ENCODE results near the gene ARL15.

The ARL15 gene

GRCh38 chr5:54088081-54088480 is 222.3 kb downstream of the ARL15 start:
- Histone ChIP-seq H3K4me1 (ENCODE audit: control insufficient read depth, insufficient read depth, low read length) (no peaks in the 10 kb centered on the region), H3K27me3 (ENCODE audit: control insufficient read depth, insufficient read depth, low read length) (no peaks in the 10 kb centered on the region), H3K36me3 (ENCODE audit: control insufficient read depth, insufficient read depth, low read length) (no peaks in the 10 kb centered on the region), H3K4me3 (ENCODE audit: low read length) (no peak overlapping the region), H3K9ac (ENCODE audit: low read length) (no peak overlapping the region), H3K9me3 (ENCODE audit: control insufficient read depth, low read length) (no peaks in the 10 kb centered on the region)

DNA sequence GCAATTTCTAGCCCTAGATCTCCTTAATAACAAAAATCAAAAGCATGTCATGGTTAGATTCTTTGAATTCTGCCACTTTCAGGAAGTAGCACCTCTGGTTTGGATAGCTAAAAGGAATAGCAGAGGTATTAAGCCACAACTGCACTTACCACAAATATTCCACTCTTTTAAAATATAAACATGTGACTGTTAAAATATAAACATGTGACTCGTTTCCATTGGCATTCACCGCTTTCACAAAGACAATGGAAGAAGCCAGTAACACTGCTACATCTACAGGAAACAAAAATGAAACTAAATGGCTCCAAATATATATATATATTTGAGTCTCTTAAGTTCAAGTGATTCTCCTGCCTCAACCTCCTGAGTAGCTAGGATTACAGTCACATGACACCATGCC is 222.9 kb downstream of the ARL15 start:
- H3K9ac ChIP-seq (ENCODE audit: low read length): no peak overlapping the region
- H3K27me3 ChIP-seq (ENCODE audit: control insufficient read depth, insufficient read depth, low read length): no peaks in the 10 kb centered on the region
- H3K4me3 ChIP-seq (ENCODE audit: low read length): no peak overlapping the region

DNA sequence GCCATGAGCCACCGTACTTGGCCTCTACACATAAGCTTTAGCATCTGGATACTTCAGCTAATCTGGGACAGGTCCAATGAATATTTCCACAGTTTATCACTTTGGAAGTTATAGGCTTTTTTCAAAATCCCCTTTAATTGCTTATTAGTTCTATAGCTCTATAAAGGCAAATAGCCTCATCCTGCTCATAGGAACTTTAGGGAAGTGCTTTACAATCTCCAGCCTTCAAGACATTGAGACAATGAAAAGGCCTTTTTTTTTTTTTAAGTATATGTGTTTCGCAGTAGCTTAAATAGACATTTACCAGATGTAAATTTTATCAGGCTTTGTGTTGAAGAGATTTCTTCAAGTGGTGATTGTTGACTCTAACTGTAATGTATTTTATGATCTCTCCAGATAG is 224.2 kb downstream of the ARL15 start:
- H3K4me3 ChIP-seq (ENCODE audit: low read length): no peak overlapping the region
- H3K4me1 ChIP-seq (ENCODE audit: control insufficient read depth, insufficient read depth, low read length): no peaks in the 10 kb centered on the region
- H3K36me3 ChIP-seq (ENCODE audit: control insufficient read depth, insufficient read depth, low read length): no peaks in the 10 kb centered on the region
- no peaks in the 10 kb centered on the region for H3K27me3 ChIP-seq (ENCODE audit: control insufficient read depth, insufficient read depth, low read length)
- no peaks in the 10 kb centered on the region for H3K9me3 ChIP-seq (ENCODE audit: control insufficient read depth, low read length)
- no peak overlapping the region for H3K9ac ChIP-seq (ENCODE audit: low read length)

More for the DNA sequence above, 222.9 kb downstream of the ARL15 start:
- H3K9me3 ChIP-seq (ENCODE audit: control insufficient read depth, low read length): no peaks in the 10 kb centered on the region
- no peaks in the 10 kb centered on the region for H3K36me3 ChIP-seq (ENCODE audit: control insufficient read depth, insufficient read depth, low read length)
- no peaks in the 10 kb centered on the region for H3K4me1 ChIP-seq (ENCODE audit: control insufficient read depth, insufficient read depth, low read length)

- Histone ChIP-seq H3K36me3 (ENCODE audit: control insufficient read depth, insufficient read depth, low read length) (no peaks in the 10 kb centered on the region), H3K4me1 (ENCODE audit: control insufficient read depth, insufficient read depth, low read length) (no peaks in the 10 kb centered on the region), H3K9ac (ENCODE audit: low read length) (no peak overlapping the region), H3K27me3 (ENCODE audit: control insufficient read depth, insufficient read depth, low read length) (no peaks in the 10 kb centered on the region), H3K9me3 (ENCODE audit: control insufficient read depth, low read length) (no peaks in the 10 kb centered on the region), H3K4me3 (ENCODE audit: low read length) (no peak overlapping the region)
These were observed 225.7 kb downstream of the ARL15 start for GRCh38 chr5:54084696-54085095.

DNA sequence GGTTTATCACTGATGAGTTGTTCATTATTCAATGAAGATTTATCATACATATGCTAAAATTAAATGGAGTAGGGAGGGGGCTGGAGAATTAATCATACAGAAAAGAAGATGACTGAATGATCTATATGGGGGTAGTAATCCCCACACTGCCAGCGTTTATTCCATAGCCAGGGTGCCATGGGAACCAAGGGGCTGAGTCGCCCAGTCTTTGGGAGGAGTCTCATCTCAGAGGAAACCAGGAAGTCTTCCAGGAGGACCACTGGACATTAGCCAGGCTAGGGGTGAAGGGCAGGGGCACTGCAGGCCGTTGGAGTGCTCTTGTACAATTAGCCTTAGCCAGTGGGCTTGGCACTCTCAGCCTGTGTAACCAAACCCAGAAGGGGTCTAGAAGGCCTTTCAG is 226.5 kb downstream of the ARL15 start:
- Histone ChIP-seq H3K9ac (ENCODE audit: low read length) (no peak overlapping the region), H3K9me3 (ENCODE audit: control insufficient read depth, low read length) (no peaks in the 10 kb centered on the region), H3K36me3 (ENCODE audit: control insufficient read depth, insufficient read depth, low read length) (no peaks in the 10 kb centered on the region), H3K4me3 (ENCODE audit: low read length) (no peak overlapping the region), H3K27me3 (ENCODE audit: control insufficient read depth, insufficient read depth, low read length) (no peaks in the 10 kb centered on the region), H3K4me1 (ENCODE audit: control insufficient read depth, insufficient read depth, low read length) (no peaks in the 10 kb centered on the region)

DNA sequence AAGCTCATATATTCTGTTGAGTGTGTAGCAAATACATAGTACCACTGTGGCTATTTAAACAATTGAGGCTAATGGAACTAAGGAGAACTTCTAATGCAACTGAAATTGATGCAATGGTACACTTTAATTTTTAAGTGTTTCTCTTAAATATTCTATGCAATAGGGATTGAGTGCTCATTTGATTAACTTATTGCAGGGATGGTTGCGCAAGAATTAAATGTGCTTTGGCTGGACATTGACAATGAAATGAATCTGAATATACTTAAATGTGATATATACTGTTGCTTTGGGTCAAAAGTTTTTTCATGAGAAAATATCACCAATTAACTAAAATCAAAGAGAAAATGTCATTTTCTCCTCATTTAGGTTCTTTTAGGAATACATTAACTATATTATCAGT is 227.1 kb downstream of the ARL15 start:
- no peaks in the 10 kb centered on the region for H3K9me3 ChIP-seq (ENCODE audit: control insufficient read depth, low read length)
- H3K36me3 ChIP-seq (ENCODE audit: control insufficient read depth, insufficient read depth, low read length): no peaks in the 10 kb centered on the region
- H3K9ac ChIP-seq (ENCODE audit: low read length): no peak overlapping the region
- H3K4me1 ChIP-seq (ENCODE audit: control insufficient read depth, insufficient read depth, low read length): no peaks in the 10 kb centered on the region
- no peaks in the 10 kb centered on the region for H3K27me3 ChIP-seq (ENCODE audit: control insufficient read depth, insufficient read depth, low read length)
- H3K4me3 ChIP-seq (ENCODE audit: low read length): no peak overlapping the region

DNA sequence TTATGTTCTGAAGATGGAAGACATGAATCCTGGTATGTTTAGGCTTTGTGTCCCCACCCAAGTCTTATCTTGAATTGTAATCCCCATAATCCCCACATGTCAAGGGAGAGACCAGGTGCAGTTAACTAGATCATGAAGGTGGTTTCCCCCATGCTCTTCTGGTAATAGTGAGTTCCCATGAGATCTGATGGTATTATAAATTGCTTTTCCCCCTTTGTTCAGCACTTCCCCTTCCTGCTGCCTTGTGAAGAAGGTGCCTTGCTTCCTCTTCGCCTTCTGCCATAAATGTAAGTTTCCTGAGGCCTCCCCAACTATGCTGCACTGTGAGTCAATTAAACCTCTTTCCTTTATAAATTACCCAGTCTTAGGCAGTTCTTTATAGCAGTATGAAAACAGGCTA is 229.0 kb downstream of the ARL15 start:
- Histone ChIP-seq H3K4me1 (ENCODE audit: control insufficient read depth, insufficient read depth, low read length) (no peaks in the 10 kb centered on the region), H3K9ac (ENCODE audit: low read length) (no peak overlapping the region), H3K4me3 (ENCODE audit: low read length) (no peak overlapping the region), H3K27me3 (ENCODE audit: control insufficient read depth, insufficient read depth, low read length) (no peaks in the 10 kb centered on the region), H3K9me3 (ENCODE audit: control insufficient read depth, low read length) (no peaks in the 10 kb centered on the region), H3K36me3 (ENCODE audit: control insufficient read depth, insufficient read depth, low read length) (no peaks in the 10 kb centered on the region)

GRCh38 chr5:54080831-54081230 is 229.5 kb downstream of the ARL15 start:
- H3K27me3 ChIP-seq (ENCODE audit: control insufficient read depth, insufficient read depth, low read length): no peaks in the 10 kb centered on the region
- H3K4me1 ChIP-seq (ENCODE audit: control insufficient read depth, insufficient read depth, low read length): no peaks in the 10 kb centered on the region
- H3K36me3 ChIP-seq (ENCODE audit: control insufficient read depth, insufficient read depth, low read length): no peaks in the 10 kb centered on the region
- no peaks in the 10 kb centered on the region for H3K9me3 ChIP-seq (ENCODE audit: control insufficient read depth, low read length)
- no peak overlapping the region for H3K9ac ChIP-seq (ENCODE audit: low read length)
- no peak overlapping the region for H3K4me3 ChIP-seq (ENCODE audit: low read length)

GRCh38 chr5:54073735-54074134 is 236.6 kb downstream of the ARL15 start:
- Histone ChIP-seq H3K9ac (ENCODE audit: low read length) (no peak overlapping the region), H3K9me3 (ENCODE audit: control insufficient read depth, low read length) (no peaks in the 10 kb centered on the region), H3K4me1 (ENCODE audit: control insufficient read depth, insufficient read depth, low read length) (peaks cover 5% of the 10 kb centered on the region), H3K36me3 (ENCODE audit: control insufficient read depth, insufficient read depth, low read length) (no peaks in the 10 kb centered on the region), H3K27me3 (ENCODE audit: control insufficient read depth, insufficient read depth, low read length) (no peaks in the 10 kb centered on the region), H3K4me3 (ENCODE audit: low read length) (no peak overlapping the region)

DNA sequence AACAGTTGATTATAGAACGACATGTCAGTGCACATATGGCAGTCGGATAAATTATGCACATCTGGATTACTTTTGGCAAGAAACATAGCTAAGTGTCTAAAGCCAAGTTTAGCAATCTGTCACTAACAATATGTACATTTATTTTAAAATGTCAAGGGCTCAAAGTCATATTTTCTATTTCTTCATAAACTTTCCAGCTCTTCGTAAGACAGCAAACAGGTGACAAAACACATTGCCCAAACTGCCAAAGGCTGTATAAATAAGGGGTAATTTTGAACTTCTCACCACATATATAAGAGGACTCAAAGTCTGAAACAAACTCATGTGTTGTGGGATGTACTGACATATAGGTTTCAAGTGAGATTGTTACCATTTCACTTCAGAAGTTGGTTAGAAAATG is 237.2 kb downstream of the ARL15 start:
- H3K9me3 ChIP-seq (ENCODE audit: control insufficient read depth, low read length): no peaks in the 10 kb centered on the region
- H3K36me3 ChIP-seq (ENCODE audit: control insufficient read depth, insufficient read depth, low read length): no peaks in the 10 kb centered on the region
- no peak overlapping the region for H3K9ac ChIP-seq (ENCODE audit: low read length)
- H3K4me1 ChIP-seq (ENCODE audit: control insufficient read depth, insufficient read depth, low read length): peaks cover 5% of the 10 kb centered on the region
- H3K27me3 ChIP-seq (ENCODE audit: control insufficient read depth, insufficient read depth, low read length): no peaks in the 10 kb centered on the region
- no peak overlapping the region for H3K4me3 ChIP-seq (ENCODE audit: low read length)

GRCh38 chr5:54066433-54066832 is 243.9 kb downstream of the ARL15 start:
- Histone ChIP-seq H3K9me3 (ENCODE audit: control insufficient read depth, low read length) (no peaks in the 10 kb centered on the region), H3K27me3 (ENCODE audit: control insufficient read depth, insufficient read depth, low read length) (no peaks in the 10 kb centered on the region), H3K36me3 (ENCODE audit: control insufficient read depth, insufficient read depth, low read length) (no peaks in the 10 kb centered on the region), H3K9ac (ENCODE audit: low read length) (no peak overlapping the region), H3K4me3 (ENCODE audit: low read length) (no peak overlapping the region), H3K4me1 (ENCODE audit: control insufficient read depth, insufficient read depth, low read length) (no peaks in the 10 kb centered on the region)

DNA sequence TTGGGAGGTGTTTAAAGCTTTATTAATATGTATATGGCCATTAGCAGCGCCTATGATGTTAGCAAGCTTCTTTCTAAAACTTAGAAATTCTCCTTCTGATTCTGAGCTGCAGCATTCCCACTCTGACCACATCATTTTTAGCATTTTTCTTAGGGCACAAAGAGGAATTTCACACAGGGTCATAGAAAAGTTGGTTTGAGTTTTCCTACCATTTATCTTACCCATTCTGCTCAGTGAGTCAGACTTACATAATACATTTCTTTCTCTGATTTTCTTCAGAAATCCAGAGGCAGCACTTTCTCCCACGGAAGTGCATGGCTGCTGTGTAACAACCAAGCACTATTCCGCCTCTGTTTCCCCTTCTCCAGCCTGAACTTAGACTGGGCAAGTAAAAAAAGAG is 246.6 kb downstream of the ARL15 start:
- no peaks in the 10 kb centered on the region for H3K9me3 ChIP-seq (ENCODE audit: control insufficient read depth, low read length)
- no peaks in the 10 kb centered on the region for H3K4me1 ChIP-seq (ENCODE audit: control insufficient read depth, insufficient read depth, low read length)
- H3K36me3 ChIP-seq (ENCODE audit: control insufficient read depth, insufficient read depth, low read length): no peaks in the 10 kb centered on the region
- H3K9ac ChIP-seq (ENCODE audit: low read length): no peak overlapping the region
- H3K4me3 ChIP-seq (ENCODE audit: low read length): no peak overlapping the region
- H3K27me3 ChIP-seq (ENCODE audit: control insufficient read depth, insufficient read depth, low read length): no peaks in the 10 kb centered on the region

DNA sequence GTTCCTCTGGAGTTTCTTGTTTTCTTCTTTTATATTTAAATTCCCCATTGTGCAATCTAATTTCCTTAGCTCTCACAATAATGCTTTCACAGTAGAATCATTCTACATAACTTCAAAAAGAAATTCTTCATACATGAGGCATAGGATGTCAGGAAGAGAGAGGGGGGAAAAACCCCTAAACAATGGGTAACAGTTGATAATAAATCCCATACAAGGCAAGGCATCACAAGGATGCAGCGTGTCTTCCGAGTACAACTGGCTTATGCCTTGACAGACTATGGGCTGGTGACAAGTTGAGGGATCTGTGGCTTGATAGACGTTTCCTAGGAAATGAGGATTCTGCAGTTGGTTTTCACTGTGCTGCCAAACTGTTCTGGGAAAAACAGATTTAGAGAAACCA is 247.4 kb downstream of the ARL15 start:
- Histone ChIP-seq H3K27me3 (ENCODE audit: control insufficient read depth, insufficient read depth, low read length) (no peaks in the 10 kb centered on the region), H3K9ac (ENCODE audit: low read length) (no peak overlapping the region), H3K36me3 (ENCODE audit: control insufficient read depth, insufficient read depth, low read length) (no peaks in the 10 kb centered on the region), H3K4me3 (ENCODE audit: low read length) (no peak overlapping the region), H3K4me1 (ENCODE audit: control insufficient read depth, insufficient read depth, low read length) (no peaks in the 10 kb centered on the region), H3K9me3 (ENCODE audit: control insufficient read depth, low read length) (no peaks in the 10 kb centered on the region)

All from mucosa of stomach (tissue), 1 donor.